Endodermal cell (in vitro differentiated cells): Measurements from ENCODE around the gene HSPA1B. TPM values are rescaled to one million over a fixed set of nuclear protein-coding genes. Genes with fewer than 3 reads are reported as not detected.

Source experiments
- DNase-seq: peaks from one replicate; pipeline ENCODE4 v3.0.0-alpha.2; 2017
- H3K27ac ChIP-seq: 2 replicates; pipeline ENCODE4 v1.5.1; 2013; ENCODE audit warnings: mild to moderate bottlenecking, low read depth, low read length, moderate library complexity
- H3K27me3 ChIP-seq: 2 replicates; pipeline ENCODE4 v1.6.1; 2013; ENCODE audit warnings: mild to moderate bottlenecking, low read length, moderate library complexity; ENCODE audit not compliant: insufficient read depth, control insufficient read depth, poor library complexity, severe bottlenecking
- H3K36me3 ChIP-seq: 2 replicates; pipeline ENCODE4 v1.7.0; 2013; ENCODE audit warnings: mild to moderate bottlenecking, low read length, moderate library complexity; ENCODE audit not compliant: control insufficient read depth, insufficient read depth
- H3K4me1 ChIP-seq: one replicate; pipeline ENCODE4 v1.7.0; 2013; ENCODE audit warnings: low read length; ENCODE audit not compliant: control insufficient read depth, insufficient read depth
- H3K4me3 ChIP-seq: 2 replicates; pipeline ENCODE4 v1.5.1; 2013; ENCODE audit warnings: mild to moderate bottlenecking, low read length, moderate library complexity
- H3K9ac ChIP-seq: 2 replicates; pipeline ENCODE4 v1.6.1; 2013; ENCODE audit warnings: mild to moderate bottlenecking, low read length, moderate library complexity; ENCODE audit not compliant: poor library complexity, severe bottlenecking; ENCODE audit errors: extremely low read depth
- H3K9me3 ChIP-seq: 2 replicates; pipeline ENCODE4 v1.6.1; 2013; ENCODE audit warnings: mild to moderate bottlenecking, low read length, moderate library complexity; ENCODE audit not compliant: control insufficient read depth
- H3K27ac Mint-ChIP-seq: 2 replicates; pipeline ENCODE4 v1.8.0; 2020; ENCODE audit warnings: mixed read lengths
- H3K27me3 Mint-ChIP-seq: 2 replicates; pipeline ENCODE4 v1.8.0; 2021; ENCODE audit warnings: mild to moderate bottlenecking, mixed read lengths; ENCODE audit not compliant: insufficient read depth
- H3K36me3 Mint-ChIP-seq: 2 replicates; pipeline ENCODE4 v1.8.0; 2020; ENCODE audit warnings: low read depth, mixed read lengths
- H3K4me1 Mint-ChIP-seq: 2 replicates; pipeline ENCODE4 v1.8.0; 2020; ENCODE audit warnings: mixed read lengths
- H3K4me3 Mint-ChIP-seq: 2 replicates; pipeline ENCODE4 v1.8.0; 2020; ENCODE audit warnings: mild to moderate bottlenecking, moderate library complexity, mixed read lengths
- H3K9me3 Mint-ChIP-seq: 2 replicates; pipeline ENCODE4 v1.8.0; 2020; ENCODE audit warnings: mild to moderate bottlenecking, mixed read lengths
- WGBS, 2 experiments: methylation state at CpG; one replicate each; pipeline versions ENCODE4 v1.1.5 to v1.1.7; 2013; ENCODE audit warnings: missing lambda C conversion rate in 2 of 2, mixed read lengths in 1 of 2; ENCODE audit not compliant: insufficient coverage in 1 of 2, insufficient read length in 1 of 2; 5-methylcytosine and 5-hydroxymethylcytosine counted together
- total RNA-seq, 2 donors: library from RNA; stranded (reverse); fragmentation: NEBNext Ultra II Directional in 1 of 2; extraction: Animal tissue kit (Norgen Biotek cat#: 25700) in 1 of 2; gene quantifications; 2 replicates in 1 of 2; 3 replicates in 1 of 2; pipeline ENCODE4 v1.2.1, GENCODE V29; 2021
- TF ChIP-seq, protein P1 (sequence below): fragments of 200-600 bp; sonication (generic); conservative IDR thresholded peaks from 2 replicates; pipeline ENCODE4 v1.5.0; 2021; ENCODE audit warnings: antibody characterized with exemption, mild to moderate bottlenecking

Gene HSPA1B
- total RNA-seq, 2 donors from 2014 or later: 61.8 to 83.9 TPM

DNA sequence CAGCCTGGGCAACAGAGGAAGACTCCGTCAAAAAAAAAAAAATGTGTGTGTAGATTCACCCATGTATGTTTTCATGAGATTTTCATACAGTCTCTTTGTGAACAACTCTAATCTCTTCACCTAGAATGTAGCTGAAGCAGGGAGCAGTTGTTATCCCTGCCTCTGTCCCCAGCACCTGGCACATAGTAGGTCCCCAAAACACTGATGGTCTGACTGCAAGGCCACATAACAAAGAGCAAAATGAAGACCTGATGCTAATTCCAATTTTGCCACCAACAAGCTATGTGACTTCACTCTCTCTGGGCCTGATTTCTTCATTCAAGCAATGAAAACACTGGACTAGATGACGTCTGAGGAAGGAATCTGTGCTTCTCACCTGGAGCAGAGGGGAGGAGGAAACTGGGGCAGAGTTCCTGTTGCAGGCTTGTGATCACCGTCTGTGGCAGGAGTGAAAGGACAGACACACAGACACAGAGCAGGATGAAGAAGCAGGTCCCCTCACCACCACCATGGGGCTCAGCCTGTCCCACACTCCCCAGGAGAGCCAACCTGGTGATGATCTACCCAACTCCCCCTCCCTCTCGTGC is 46.6 kb downstream of the HSPA1B start:
- H3K27me3 ChIP-seq: no peaks in the 10 kb centered on the region
- H3K27ac ChIP-seq: no peak overlapping the region
- Mint-ChIP-seq H3K27ac (no peak overlapping the region), H3K9me3 (no peaks in the 10 kb centered on the region), H3K27me3 (peaks cover 12% of the 10 kb centered on the region), H3K4me3 (no peak overlapping the region), H3K4me1 (peaks cover 3% of the 10 kb centered on the region), H3K36me3 (no peaks in the 10 kb centered on the region)
- no peaks in the 10 kb centered on the region for H3K36me3 ChIP-seq
- no peaks in the 10 kb centered on the region for H3K9me3 ChIP-seq
- TF ChIP-seq, protein P1, sequence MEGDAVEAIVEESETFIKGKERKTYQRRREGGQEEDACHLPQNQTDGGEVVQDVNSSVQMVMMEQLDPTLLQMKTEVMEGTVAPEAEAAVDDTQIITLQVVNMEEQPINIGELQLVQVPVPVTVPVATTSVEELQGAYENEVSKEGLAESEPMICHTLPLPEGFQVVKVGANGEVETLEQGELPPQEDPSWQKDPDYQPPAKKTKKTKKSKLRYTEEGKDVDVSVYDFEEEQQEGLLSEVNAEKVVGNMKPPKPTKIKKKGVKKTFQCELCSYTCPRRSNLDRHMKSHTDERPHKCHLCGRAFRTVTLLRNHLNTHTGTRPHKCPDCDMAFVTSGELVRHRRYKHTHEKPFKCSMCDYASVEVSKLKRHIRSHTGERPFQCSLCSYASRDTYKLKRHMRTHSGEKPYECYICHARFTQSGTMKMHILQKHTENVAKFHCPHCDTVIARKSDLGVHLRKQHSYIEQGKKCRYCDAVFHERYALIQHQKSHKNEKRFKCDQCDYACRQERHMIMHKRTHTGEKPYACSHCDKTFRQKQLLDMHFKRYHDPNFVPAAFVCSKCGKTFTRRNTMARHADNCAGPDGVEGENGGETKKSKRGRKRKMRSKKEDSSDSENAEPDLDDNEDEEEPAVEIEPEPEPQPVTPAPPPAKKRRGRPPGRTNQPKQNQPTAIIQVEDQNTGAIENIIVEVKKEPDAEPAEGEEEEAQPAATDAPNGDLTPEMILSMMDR: no peak
- no peaks in the 10 kb centered on the region for H3K4me1 ChIP-seq
- no peak overlapping the region for H3K9ac ChIP-seq
- no peak for DNase-seq
- H3K4me3 ChIP-seq: no peak overlapping the region
- WGBS, 2 experiments: 88 to 92% methylated on average over 3 to 4 of the region's 4 CpGs

- Mint-ChIP-seq H3K27me3 (peaks cover 12% of the 10 kb centered on the region), H3K4me1 (peaks cover 3% of the 10 kb centered on the region), H3K9me3 (no peaks in the 10 kb centered on the region), H3K36me3 (peaks cover 7% of the 10 kb centered on the region), H3K4me3 (no peak overlapping the region), H3K27ac (no peak overlapping the region)
- H3K4me3 ChIP-seq: no peak overlapping the region
- no peak overlapping the region for H3K9ac ChIP-seq
- H3K27me3 ChIP-seq: no peaks in the 10 kb centered on the region
- 90 to 96% methylated on average over 2 to 5 of the region's 5 CpGs for WGBS, 2 experiments
- H3K9me3 ChIP-seq: no peaks in the 10 kb centered on the region
- no peaks in the 10 kb centered on the region for H3K4me1 ChIP-seq
- peaks cover 5% of the 10 kb centered on the region for H3K36me3 ChIP-seq
- H3K27ac ChIP-seq: no peak overlapping the region
- no peak for DNase-seq
- TF ChIP-seq, protein P1: no peak
Observed at GRCh38 chr6:31874836-31875572, 47.5 kb downstream of the HSPA1B start.

DNA sequence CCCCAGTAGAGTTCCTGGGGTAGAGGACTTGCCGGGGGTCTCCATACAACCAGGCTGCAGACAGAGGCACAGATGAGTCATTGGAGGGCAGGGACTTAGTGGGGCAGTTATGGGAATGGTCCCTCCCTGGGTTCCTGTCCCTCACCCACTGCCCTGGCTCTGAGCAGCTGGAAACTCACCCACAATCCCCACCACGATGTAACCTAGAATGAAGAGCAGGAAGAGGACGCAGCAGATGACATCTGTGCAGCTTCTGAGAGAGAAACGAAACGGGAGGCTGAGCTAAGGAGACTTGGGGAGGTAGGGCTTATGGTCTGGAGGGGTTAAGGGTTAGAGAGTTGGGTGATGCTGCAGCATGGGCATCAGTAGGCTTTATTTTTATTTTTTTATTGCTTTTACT is 48.3 kb downstream of the HSPA1B start:
- Histone ChIP-seq H3K9ac (no peak overlapping the region), H3K4me3 (no peak overlapping the region), H3K27ac (no peak overlapping the region), H3K36me3 (peaks cover 5% of the 10 kb centered on the region), H3K9me3 (no peaks in the 10 kb centered on the region), H3K27me3 (no peaks in the 10 kb centered on the region), H3K4me1 (no peaks in the 10 kb centered on the region)
- Mint-ChIP-seq H3K9me3 (no peaks in the 10 kb centered on the region), H3K4me3 (no peak overlapping the region), H3K4me1 (peaks cover 3% of the 10 kb centered on the region), H3K27me3 (peaks cover 12% of the 10 kb centered on the region), H3K36me3 (peaks cover 13% of the 10 kb centered on the region), H3K27ac (no peak overlapping the region)
- no peak for DNase-seq
- WGBS, 2 experiments: 83 to 85% methylated on average over 4 to 5 of the region's 5 CpGs
- TF ChIP-seq, protein P1: no peak
